GM12878 (cell line): ENCODE results near the gene SNX11.

Experiments used
- ATF2 ChIP-seq: IDR thresholded peaks from 2 replicates; pipeline ENCODE4 v1.6.1; 2012; ENCODE audit warnings: low read length, inconsistent platforms
- CTCF ChIP-seq, 3 experiments: IDR thresholded peaks in 2 of 3; conservative IDR thresholded peaks in 1 of 3; 2 replicates each; pipeline ENCODE4 v1.5.1; 2011; ENCODE audit warnings: low read depth in 3 of 3, low read length in 3 of 3, mild to moderate bottlenecking in 3 of 3, control low read depth in 2 of 3, moderate library complexity in 2 of 3, inconsistent platforms in 1 of 3, mixed read lengths in 1 of 3; ENCODE audit not compliant: control insufficient read depth in 2 of 3, insufficient read depth in 1 of 3; ENCODE audit errors: extremely low read depth in 1 of 3
- EP300 ChIP-seq, 2 experiments: fragments of 150-350 bp in 1 of 2; IDR thresholded peaks; 2 replicates each; pipeline ENCODE4 v1.6.1; 2011 to 2012; ENCODE audit warnings: low read depth in 2 of 2, low read length in 2 of 2, borderline replicate concordance in 1 of 2, improper control_type of control experiment in 1 of 2, inconsistent platforms in 1 of 2; ENCODE audit not compliant: control insufficient read depth in 1 of 2
- RCOR1 ChIP-seq: conservative IDR thresholded peaks from 2 replicates; pipeline ENCODE4 v1.6.1; 2012; ENCODE audit warnings: low read depth, low read length, improper control_type of control experiment

- TF ChIP-seq RCOR1 (no peak), ATF2 (no peak), CTCF (IDR thresholded peaks at IDR 0.05 in 2 of 3, conservative IDR thresholded peaks at IDR 0.05 in 1 of 3; ENCODE audit: control insufficient read depth in 2 of 3, extremely low read depth in 1 of 3, insufficient read depth in 1 of 3, low read depth in 3 of 3, low read length in 3 of 3) (no peak), EP300 (IDR thresholded peaks at IDR 0.05; ENCODE audit: borderline replicate concordance in 1 of 2, control insufficient read depth in 1 of 2, low read depth in 2 of 2, low read length in 2 of 2) (no peak)
Observed at GRCh38 chr17:48102798-48103715, 4.5 kb upstream of the SNX11 start.
